ENCODE results near the gene DUSP8. TPM values are rescaled to one million over a fixed set of nuclear protein-coding genes. Genes with fewer than 3 reads are reported as not detected.
"Not testable (repeated sequence)": the region's sequence is repeated elsewhere in the genome, so short reads cannot be mapped to it uniquely, and the experiment has no call there.

DUSP8 gene
- total and polyA plus RNA-seq, 9 of the 15 experiments (the other 6 are each of a cell fraction or from before 2014, with no cell fraction given), result 0.14 to 2.0 (median 0.86) TPM; not detected in 2

DNA sequence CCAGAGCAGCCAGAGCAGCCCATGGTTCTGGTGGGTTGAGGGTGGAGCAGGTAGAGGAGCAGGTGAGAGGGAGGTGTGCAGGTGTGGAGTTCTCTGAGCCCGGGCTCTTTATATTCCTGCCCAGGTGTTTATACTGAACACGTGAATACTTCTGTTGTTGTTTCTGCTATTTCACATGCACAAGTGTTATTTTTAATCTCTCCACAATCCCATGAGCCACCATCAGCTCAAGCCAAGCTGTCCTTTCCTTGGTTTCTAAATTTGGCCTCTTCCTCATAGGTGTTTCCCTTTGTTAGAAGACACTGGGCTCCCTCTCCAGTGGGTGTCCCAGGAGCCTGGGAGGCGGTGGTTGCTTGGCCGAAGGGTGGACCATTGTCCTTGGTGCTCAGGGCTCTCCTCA, 36.3 kb upstream of the DUSP8 start, which contains the start of gene KRTAP5-3:
TSS of gene KRTAP5-3 (minus strand) at position 101 of the 400 bp plus-strand sequence. CDS start at position 23, 78 bp downstream.
- no peak for FAIRE-seq
- ChIA-PET CTCF (ENCODE audit: low intra/inter-chr PET ratio) (no interaction called here), POLR2A (interaction anchor here (1.1 kb wide), 1 partner anchor 22 kb away, joined by 3 read pairs; no protein-coding TSS in a partner anchor)
- Histone ChIP-seq H3K4me2 (ENCODE audit: insufficient read depth, low read length) (no peak within 1 kb of the TSS), H3K9ac (ENCODE audit: insufficient read depth in 1 of 2, low read depth in 2 of 2, low read length in 2 of 2) (no peak within 1 kb of the TSS), H3K4me1 (replicated peaks in 1 of 2; ENCODE audit: control insufficient read depth in 2 of 2, insufficient read depth in 2 of 2, low read length in 2 of 2) (no peaks in the 10 kb centered on the region; a peak in 1 of 5 replicates), H3K27ac (ENCODE audit: extremely low read depth, low read depth, low read length) (no peak within 1 kb of the TSS), H3K27me3 (ENCODE audit: control insufficient read depth in 2 of 2, insufficient read depth in 2 of 2, low read length in 2 of 2) (peaks cover 14 to 59% of the 10 kb centered on the region in 2 experiments), H3K9me1 (ENCODE audit: control insufficient read depth, insufficient read depth, low read length) (peaks cover 2% of the 10 kb centered on the region), H3K4me3 (no peak within 1 kb of the TSS), H2AFZ (ENCODE audit: low read depth, low read length) (no peak within 1 kb of the TSS), H4K20me1 (replicated peaks; ENCODE audit: control insufficient read depth, insufficient read depth, low read length) (no peaks in the 10 kb centered on the region), H3K36me3 (ENCODE audit: control insufficient read depth, insufficient read depth, low read length) (no peaks in the 10 kb centered on the region), H3K79me2 (ENCODE audit: control insufficient read depth, insufficient read depth, low read length) (no peaks in the 10 kb centered on the region), H3K9me3 (replicated peaks; ENCODE audit: control insufficient read depth, insufficient read depth, low read depth, low read length) (no peaks in the 10 kb centered on the region)
- TF ChIP-seq ZSCAN29 (IDR thresholded peaks at IDR 0.05) (no peak), STAT5A (IDR thresholded peaks at IDR 0.05; ENCODE audit: borderline replicate concordance, low read length) (no peak), CCAR2 (IDR thresholded peaks at IDR 0.05; ENCODE audit: low read depth, low read length) (no peak), SOX6 (IDR thresholded peaks at IDR 0.05) (no peak), FOXM1 (IDR thresholded peaks at IDR 0.05; ENCODE audit: low read depth) (no peak), FOXM1 (CRISPR knock-in tag; IDR thresholded peaks at IDR 0.05; ENCODE audit: low read depth) (no peak), ZNF263 (CRISPR knock-in tag; IDR thresholded peaks at IDR 0.05; ENCODE audit: borderline replicate concordance) (no peak), ZFPM2 (CRISPR knock-in tag; IDR thresholded peaks at IDR 0.05) (no peak), TCF3 (CRISPR knock-in tag; IDR thresholded peaks at IDR 0.05) (no peak), GATAD2B (IDR thresholded peaks at IDR 0.05; ENCODE audit: borderline replicate concordance) (no peak), EGR1 (conservative IDR thresholded peaks at IDR 0.05) (no peak), ZNF449 (CRISPR knock-in tag; IDR thresholded peaks at IDR 0.05) (no peak), GABPA (tag; conservative IDR thresholded peaks at IDR 0.05; ENCODE audit: low read depth) (no peak), NCOA6 (IDR thresholded peaks at IDR 0.05) (no peak), ETV1 (tag; conservative IDR thresholded peaks at IDR 0.05; ENCODE audit: low read depth) (no peak)
- TF ChIP-seq, protein P1, sequence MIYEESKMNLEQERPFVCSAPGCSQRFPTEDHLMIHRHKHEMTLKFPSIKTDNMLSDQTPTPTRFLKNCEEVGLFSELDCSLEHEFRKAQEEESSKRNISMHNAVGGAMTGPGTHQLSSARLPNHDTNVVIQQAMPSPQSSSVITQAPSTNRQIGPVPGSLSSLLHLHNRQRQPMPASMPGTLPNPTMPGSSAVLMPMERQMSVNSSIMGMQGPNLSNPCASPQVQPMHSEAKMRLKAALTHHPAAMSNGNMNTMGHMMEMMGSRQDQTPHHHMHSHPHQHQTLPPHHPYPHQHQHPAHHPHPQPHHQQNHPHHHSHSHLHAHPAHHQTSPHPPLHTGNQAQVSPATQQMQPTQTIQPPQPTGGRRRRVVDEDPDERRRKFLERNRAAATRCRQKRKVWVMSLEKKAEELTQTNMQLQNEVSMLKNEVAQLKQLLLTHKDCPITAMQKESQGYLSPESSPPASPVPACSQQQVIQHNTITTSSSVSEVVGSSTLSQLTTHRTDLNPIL (CRISPR knock-in tag; IDR thresholded peaks at IDR 0.05), result no peak
- BruUV-seq (replicated peaks), result no TSS peak
- WGBS (ENCODE audit: insufficient coverage, low coverage, missing lambda C conversion rate), result 5% methylated on average over 4 of the region's 4 CpGs
- in situ Hi-C loops (cut with MboI), result no loop called here
- no peak for DNase-seq (ENCODE audit: extremely low read depth in 1 of 4, low spot score in 3 of 4)
- intact Hi-C loops (cut with micrococcal nuclease), result no loop called here
- ATAC-seq, result no peak

GRCh38 chr11:1607901-1608300, 35.8 kb upstream of the DUSP8 start:
- WGBS (ENCODE audit: insufficient coverage, low coverage, missing lambda C conversion rate), result 3% methylated on average over 5 of the region's 5 CpGs
- CTCF ChIA-PET (ENCODE audit: low intra/inter-chr PET ratio); H3K9me1 ChIP-seq (ENCODE audit: control insufficient read depth, insufficient read depth, low read length); H3K9ac ChIP-seq (ENCODE audit: insufficient read depth in 1 of 2, low read depth in 2 of 2, low read length in 2 of 2); H3K36me3 ChIP-seq (ENCODE audit: control insufficient read depth, insufficient read depth, low read length); H4K20me1 ChIP-seq (replicated peaks; ENCODE audit: control insufficient read depth, insufficient read depth, low read length); H3K79me2 ChIP-seq (ENCODE audit: control insufficient read depth, insufficient read depth, low read length); H3K4me2 ChIP-seq (ENCODE audit: insufficient read depth, low read length); H3K4me3 ChIP-seq; ATAC-seq; in situ Hi-C loops (cut with MboI); intact Hi-C loops (cut with micrococcal nuclease); H2AFZ ChIP-seq (ENCODE audit: low read depth, low read length); FAIRE-seq; DNase-seq (ENCODE audit: extremely low read depth in 1 of 4, low spot score in 3 of 4); H3K27ac ChIP-seq (ENCODE audit: extremely low read depth, low read depth, low read length); H3K4me1 ChIP-seq (replicated peaks in 1 of 2; ENCODE audit: control insufficient read depth in 2 of 2, insufficient read depth in 2 of 2, low read length in 2 of 2); BruUV-seq (replicated peaks); H3K9me3 ChIP-seq (replicated peaks; ENCODE audit: control insufficient read depth, insufficient read depth, low read depth, low read length): not testable (repeated sequence)
- POLR2A ChIA-PET, result interaction anchor here (1.1 kb wide), 1 partner anchor 21 kb away, joined by 3 read pairs; no protein-coding TSS in a partner anchor
- peaks cover 14 to 59% of the 10 kb centered on the region in 2 experiments for H3K27me3 ChIP-seq (ENCODE audit: control insufficient read depth in 2 of 2, insufficient read depth in 2 of 2, low read length in 2 of 2)
